ENCODE results near the gene BDH1. TPM values are rescaled to one million over a fixed set of nuclear protein-coding genes. Genes with fewer than 3 reads are reported as not detected.
A peak's percentile ranks its signal among the peaks of the same experiment; 100 is the strongest.

Gene BDH1
- total and polyA plus RNA-seq, 2 of the 13 experiments (the other 11 are each of a cell fraction or from before 2014, with no cell fraction given), result 21.2 to 71.9 TPM

DNA sequence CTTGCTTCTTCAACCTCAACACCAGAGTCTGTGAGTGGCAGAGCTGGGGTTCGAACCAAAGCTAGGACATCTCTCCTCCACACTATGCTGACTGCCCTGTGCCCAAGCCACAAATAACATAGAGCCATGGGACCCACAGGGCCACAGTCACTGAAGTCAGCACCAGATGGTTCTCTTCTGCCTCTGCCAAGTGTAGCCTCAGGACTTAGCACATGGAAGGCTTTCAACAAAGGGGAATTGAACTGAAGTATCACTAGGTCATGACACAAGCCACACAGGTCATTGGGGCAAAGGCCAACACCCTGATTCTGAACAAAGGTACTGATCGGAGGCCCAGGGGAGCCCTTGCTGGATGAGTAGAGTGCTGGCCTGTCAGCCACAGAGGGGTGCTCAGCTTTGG, 83.6 kb downstream of the BDH1 start (continued):
- TF ChIP-seq SP4 (CRISPR knock-in tag; IDR thresholded peaks at IDR 0.05) (peak; percentile 9; the same call in 1 of the 2 replicates), ZMYM3 (CRISPR knock-in tag; IDR thresholded peaks at IDR 0.05) (peak; percentile 10; the same call in 1 of the 2 replicates), FOSL2 (CRISPR knock-in tag; IDR thresholded peaks at IDR 0.05) (peak; percentile 19; the same call in 1 of the 2 replicates), ZNF468 (CRISPR knock-in tag; IDR thresholded peaks at IDR 0.05) (no peak), ZHX1 (CRISPR knock-in tag; IDR thresholded peaks at IDR 0.05; ENCODE audit: low read depth) (no peak), ZNF496 (CRISPR knock-in tag; IDR thresholded peaks at IDR 0.05; ENCODE audit: insufficient replicate concordance) (no peak), STAT5B (CRISPR knock-in tag; IDR thresholded peaks at IDR 0.05) (no peak), ZBTB3 (CRISPR knock-in tag; IDR thresholded peaks at IDR 0.05; ENCODE audit: borderline replicate concordance, low read depth) (no peak), CCAR2 (optimal IDR thresholded peaks at IDR 0.05; ENCODE audit: low read depth, low read length) (no peak), ZNF44 (CRISPR knock-in tag; IDR thresholded peaks at IDR 0.05) (no peak), NR2F1 (CRISPR knock-in tag; IDR thresholded peaks at IDR 0.05) (peak in 1 of 2 experiments; percentile 61; a peak in 1 of 4 replicates), NR2F2 (IDR thresholded peaks at IDR 0.05; ENCODE audit: borderline replicate concordance, low read depth) (peak; percentile 94), ZNF678 (CRISPR knock-in tag; IDR thresholded peaks at IDR 0.05) (no peak), TFE3 (CRISPR knock-in tag; IDR thresholded peaks at IDR 0.05) (no peak), FOXP4 (CRISPR knock-in tag; IDR thresholded peaks at IDR 0.05) (peak; percentile 53; the same call in 1 of the 2 replicates), FOXA3 (CRISPR knock-in tag; IDR thresholded peaks at IDR 0.05) (no peak), ZNF263 (CRISPR knock-in tag; IDR thresholded peaks at IDR 0.05) (no peak), ELF3 (CRISPR knock-in tag; IDR thresholded peaks at IDR 0.05) (no peak)
- TF ChIP-seq, protein P1, sequence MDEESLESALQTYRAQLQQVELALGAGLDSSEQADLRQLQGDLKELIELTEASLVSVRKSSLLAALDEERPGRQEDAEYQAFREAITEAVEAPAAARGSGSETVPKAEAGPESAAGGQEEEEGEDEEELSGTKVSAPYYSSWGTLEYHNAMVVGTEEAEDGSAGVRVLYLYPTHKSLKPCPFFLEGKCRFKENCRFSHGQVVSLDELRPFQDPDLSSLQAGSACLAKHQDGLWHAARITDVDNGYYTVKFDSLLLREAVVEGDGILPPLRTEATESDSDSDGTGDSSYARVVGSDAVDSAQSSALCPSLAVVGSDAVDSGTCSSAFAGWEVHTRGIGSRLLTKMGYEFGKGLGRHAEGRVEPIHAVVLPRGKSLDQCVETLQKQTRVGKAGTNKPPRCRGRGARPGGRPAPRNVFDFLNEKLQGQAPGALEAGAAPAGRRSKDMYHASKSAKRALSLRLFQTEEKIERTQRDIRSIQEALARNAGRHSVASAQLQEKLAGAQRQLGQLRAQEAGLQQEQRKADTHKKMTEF (CRISPR knock-in tag; IDR thresholded peaks at IDR 0.05), result no peak
- TF ChIP-seq, protein P2, sequence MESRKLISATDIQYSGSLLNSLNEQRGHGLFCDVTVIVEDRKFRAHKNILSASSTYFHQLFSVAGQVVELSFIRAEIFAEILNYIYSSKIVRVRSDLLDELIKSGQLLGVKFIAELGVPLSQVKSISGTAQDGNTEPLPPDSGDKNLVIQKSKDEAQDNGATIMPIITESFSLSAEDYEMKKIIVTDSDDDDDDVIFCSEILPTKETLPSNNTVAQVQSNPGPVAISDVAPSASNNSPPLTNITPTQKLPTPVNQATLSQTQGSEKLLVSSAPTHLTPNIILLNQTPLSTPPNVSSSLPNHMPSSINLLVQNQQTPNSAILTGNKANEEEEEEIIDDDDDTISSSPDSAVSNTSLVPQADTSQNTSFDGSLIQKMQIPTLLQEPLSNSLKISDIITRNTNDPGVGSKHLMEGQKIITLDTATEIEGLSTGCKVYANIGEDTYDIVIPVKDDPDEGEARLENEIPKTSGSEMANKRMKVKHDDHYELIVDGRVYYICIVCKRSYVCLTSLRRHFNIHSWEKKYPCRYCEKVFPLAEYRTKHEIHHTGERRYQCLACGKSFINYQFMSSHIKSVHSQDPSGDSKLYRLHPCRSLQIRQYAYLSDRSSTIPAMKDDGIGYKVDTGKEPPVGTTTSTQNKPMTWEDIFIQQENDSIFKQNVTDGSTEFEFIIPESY (CRISPR knock-in tag; IDR thresholded peaks at IDR 0.05), result no peak
